Panc1 (cell line): ENCODE data around the gene SNX9.

Experiments
- CTCF ChIP-seq: fragments of 450-650 bp; IDR thresholded peaks from 2 replicates; pipeline ENCODE4 v1.5.1; 2017; ENCODE audit warnings: mild to moderate bottlenecking
- POLR2AphosphoS5 ChIP-seq: IDR thresholded peaks from 2 replicates; pipeline ENCODE4 v1.6.1; 2012; ENCODE audit warnings: mild to moderate bottlenecking, low read depth, low read length, moderate library complexity
- TF ChIP-seq, protein P1 (sequence below), 2 experiments: IDR thresholded peaks; 2 replicates each; pipeline ENCODE4 v1.6.1; 2011 to 2012; ENCODE audit warnings: low read depth in 2 of 2, control low read depth in 1 of 2, low read length in 1 of 2, mild to moderate bottlenecking in 1 of 2, moderate library complexity in 1 of 2; ENCODE audit not compliant: insufficient read depth in 1 of 2

- TF ChIP-seq CTCF (no peak), POLR2AphosphoS5 (no peak)
- TF ChIP-seq, protein P1, sequence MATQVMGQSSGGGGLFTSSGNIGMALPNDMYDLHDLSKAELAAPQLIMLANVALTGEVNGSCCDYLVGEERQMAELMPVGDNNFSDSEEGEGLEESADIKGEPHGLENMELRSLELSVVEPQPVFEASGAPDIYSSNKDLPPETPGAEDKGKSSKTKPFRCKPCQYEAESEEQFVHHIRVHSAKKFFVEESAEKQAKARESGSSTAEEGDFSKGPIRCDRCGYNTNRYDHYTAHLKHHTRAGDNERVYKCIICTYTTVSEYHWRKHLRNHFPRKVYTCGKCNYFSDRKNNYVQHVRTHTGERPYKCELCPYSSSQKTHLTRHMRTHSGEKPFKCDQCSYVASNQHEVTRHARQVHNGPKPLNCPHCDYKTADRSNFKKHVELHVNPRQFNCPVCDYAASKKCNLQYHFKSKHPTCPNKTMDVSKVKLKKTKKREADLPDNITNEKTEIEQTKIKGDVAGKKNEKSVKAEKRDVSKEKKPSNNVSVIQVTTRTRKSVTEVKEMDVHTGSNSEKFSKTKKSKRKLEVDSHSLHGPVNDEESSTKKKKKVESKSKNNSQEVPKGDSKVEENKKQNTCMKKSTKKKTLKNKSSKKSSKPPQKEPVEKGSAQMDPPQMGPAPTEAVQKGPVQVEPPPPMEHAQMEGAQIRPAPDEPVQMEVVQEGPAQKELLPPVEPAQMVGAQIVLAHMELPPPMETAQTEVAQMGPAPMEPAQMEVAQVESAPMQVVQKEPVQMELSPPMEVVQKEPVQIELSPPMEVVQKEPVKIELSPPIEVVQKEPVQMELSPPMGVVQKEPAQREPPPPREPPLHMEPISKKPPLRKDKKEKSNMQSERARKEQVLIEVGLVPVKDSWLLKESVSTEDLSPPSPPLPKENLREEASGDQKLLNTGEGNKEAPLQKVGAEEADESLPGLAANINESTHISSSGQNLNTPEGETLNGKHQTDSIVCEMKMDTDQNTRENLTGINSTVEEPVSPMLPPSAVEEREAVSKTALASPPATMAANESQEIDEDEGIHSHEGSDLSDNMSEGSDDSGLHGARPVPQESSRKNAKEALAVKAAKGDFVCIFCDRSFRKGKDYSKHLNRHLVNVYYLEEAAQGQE (IDR thresholded peaks at IDR 0.05; ENCODE audit: insufficient read depth in 1 of 2, low read depth in 2 of 2, low read length in 1 of 2), result no peak
These were observed 136.6 kb downstream of the SNX9 start for GRCh38 chr6:157959451-157960227.
